HepG2 (cell line): ENCODE data around the gene BMP6. TPM values are rescaled to one million over a fixed set of nuclear protein-coding genes. Genes with fewer than 3 reads are reported as not detected.

Experiments used
- ATAC-seq: fragments of 200-7000 bp; cut with Tn5 transposase; 3 replicates; pipeline ENCODE4 v1.9.1; 2020; ENCODE audit warnings: mild to moderate bottlenecking, moderate library complexity
- BruUV-seq: library from RNA; stranded (reverse); fragments of 400-500 nt; replicated peaks from 2 replicates; lab custom pipeline; 2021; lab: Mats Ljungman, UMichigan
- CTCF ChIA-PET: fragments of 300-600 bp; formaldehyde crosslinking; extraction: SDS; loops from one replicate; lab custom pipeline; 2021; ENCODE audit warnings: low total read pairs, inconsistent platforms, low intra/inter-chr PET ratio; lab: Yijun Ruan, JAX
- POLR2A ChIA-PET: fragments of 350-600 bp; sonication (Branson Sonifier 250); formaldehyde crosslinking; loops from one replicate; lab custom pipeline; 2020; ENCODE audit warnings: antibody characterized with exemption, inconsistent platforms; lab: Yijun Ruan, JAX
- DNase-seq: peaks from one replicate; pipeline ENCODE4 v3.0.0-alpha.2; 2015; ENCODE audit warnings: low spot score
- FAIRE-seq: peaks from 3 replicates; lab custom pipeline; 2011; peaks lifted over from hg19 to GRCh38; lab: Jason Lieb, UNC
- H2AFZ ChIP-seq: one replicate; pipeline ENCODE4 v1.6.1; 2011; ENCODE audit warnings: low read length, inconsistent platforms
- H3K27ac ChIP-seq: fragments of 300-600 bp; 3 replicates; pipeline ENCODE4 v1.8.0; 2011; ENCODE audit warnings: mixed run types, mild to moderate bottlenecking, mixed read lengths, low read length, inconsistent platforms; ENCODE audit not compliant: insufficient read depth; ENCODE audit errors: extremely low read length
- H3K27me3 ChIP-seq, 2 experiments: fragments of 200-600 bp in 1 of 2; 2 replicates in 1 of 2; 3 replicates in 1 of 2; pipeline versions ENCODE4 v1.6.0 to v1.8.0; 2011; ENCODE audit warnings: low read length in 2 of 2, mild to moderate bottlenecking in 2 of 2, moderate library complexity in 2 of 2, inconsistent platforms in 1 of 2; ENCODE audit not compliant: insufficient read depth in 2 of 2, control insufficient read depth in 1 of 2
- H3K36me3 ChIP-seq, 2 experiments: fragments of 200-600 bp in 1 of 2; replicated peaks in 1 of 2; 2 replicates in 1 of 2; 3 replicates in 1 of 2; pipeline versions ENCODE4 v1.5.1 to v1.8.0; 2011; ENCODE audit warnings: low read length in 2 of 2, inconsistent platforms in 1 of 2; ENCODE audit not compliant: insufficient read depth in 2 of 2, control insufficient read depth in 1 of 2
- H3K4me1 ChIP-seq: 2 replicates; pipeline ENCODE4 v1.5.1; 2012; ENCODE audit warnings: low read length, inconsistent platforms; ENCODE audit not compliant: insufficient read depth
- H3K4me2 ChIP-seq: 2 replicates; pipeline ENCODE4 v1.6.0; 2011; ENCODE audit warnings: low read depth, low read length, inconsistent platforms
- H3K4me3 ChIP-seq, 3 experiments: fragments of 200-600 bp in 1 of 3; sonication (generic), shearing (Covaris generic) in 1 of 3; replicated peaks in 1 of 3; 2 replicates each; pipeline ENCODE4 v1.5.1; 2011 to 2016; ENCODE audit warnings: low read length in 3 of 3, inconsistent platforms in 2 of 3, low read depth in 2 of 3, mild to moderate bottlenecking in 2 of 3, control low read depth in 1 of 3, mixed read lengths in 1 of 3; ENCODE audit not compliant: insufficient read depth in 1 of 3
- H3K79me2 ChIP-seq: one replicate; pipeline ENCODE4 v1.6.1; 2011; ENCODE audit warnings: low read length, inconsistent platforms; ENCODE audit not compliant: insufficient read depth
- H3K9ac ChIP-seq: 2 replicates; pipeline ENCODE4 v1.6.0; 2011; ENCODE audit warnings: mild to moderate bottlenecking, low read depth, low read length, inconsistent platforms; ENCODE audit not compliant: insufficient read depth
- H3K9me3 ChIP-seq: 2 replicates; pipeline ENCODE4 v1.5.1; 2012; ENCODE audit warnings: mild to moderate bottlenecking, low read length
- H4K20me1 ChIP-seq: 2 replicates; pipeline ENCODE4 v1.6.0; 2011; ENCODE audit warnings: inconsistent platforms, mild to moderate bottlenecking, low read length, moderate library complexity; ENCODE audit not compliant: insufficient read depth
- CENPX ChIP-seq: sonication (generic); formaldehyde crosslinking; IDR thresholded peaks from 2 replicates; pipeline ENCODE4 v1.9.0; 2021; ENCODE audit warnings: mild to moderate bottlenecking, missing genetic modification reagents, moderate library complexity
- CERS6 ChIP-seq: sonication (generic); formaldehyde crosslinking; IDR thresholded peaks from 2 replicates; pipeline ENCODE4 v1.5.0; 2020; ENCODE audit warnings: missing genetic modification reagents
- FOXM1 ChIP-seq: sonication (generic); formaldehyde crosslinking; IDR thresholded peaks from 2 replicates; pipeline ENCODE4 v1.5.0; 2020; ENCODE audit warnings: missing genetic modification reagents
- HBP1 ChIP-seq: IDR thresholded peaks from 2 replicates; pipeline ENCODE4 v1.6.1; 2016; ENCODE audit warnings: low read depth, control low read depth
- HNF1A ChIP-seq, 2 experiments: sonication (generic) in 1 of 2; formaldehyde crosslinking in 1 of 2; IDR thresholded peaks; 2 replicates each; pipeline versions ENCODE4 v1.4.0 to v1.6.1; 2016 to 2020; ENCODE audit warnings: borderline replicate concordance in 1 of 2, low read depth in 1 of 2, mild to moderate bottlenecking in 1 of 2, missing genetic modification reagents in 1 of 2
- TCF7 ChIP-seq: sonication (generic); IDR thresholded peaks from 2 replicates; pipeline ENCODE4 v1.6.1; 2016; ENCODE audit warnings: antibody characterized with exemption, low read depth
- THYN1 ChIP-seq: sonication (generic); formaldehyde crosslinking; IDR thresholded peaks from 2 replicates; pipeline ENCODE4 v1.8.1; 2023; ENCODE audit warnings: low read depth, mild to moderate bottlenecking, moderate library complexity, missing genetic modification reagents, borderline replicate concordance
- ZNF772 ChIP-seq: sonication (generic); formaldehyde crosslinking; IDR thresholded peaks from 2 replicates; pipeline ENCODE4 v1.5.0; 2020; ENCODE audit warnings: mild to moderate bottlenecking, missing genetic modification reagents
- ZSCAN21 ChIP-seq: sonication (generic); formaldehyde crosslinking; IDR thresholded peaks from 2 replicates; pipeline ENCODE4 v1.8.0; 2022; ENCODE audit warnings: mild to moderate bottlenecking, missing genetic modification reagents, moderate library complexity, borderline replicate concordance
- WGBS: methylation state at CpG from one replicate; pipeline ENCODE4 v1.1.6; 2017; ENCODE audit warnings: low lambda C conversion rate; 5-methylcytosine and 5-hydroxymethylcytosine counted together
- in situ Hi-C: cut with HindIII; loops from 2 replicates; pipeline ENCODE4 v1.10.0; 2017; ENCODE audit warnings: low pct_unique_long_range_greater_than_20kb; ENCODE audit not compliant: extremely low pct_ligation_motif_present
- intact Hi-C: fragments of 100-400 bp; cut with micrococcal nuclease; formaldehyde crosslinking; loops from one replicate; pipeline ENCODE4 v1.10.0; 2022; ENCODE audit not compliant: unreplicated experiment
- polyA plus RNA-seq, 8 experiments: library from polyadenylated mRNA; depleted of rRNA in 3 of 8; stranded (reverse) in 7 of 8; unstranded in 1 of 8; fragments of >200 nt; fragmentation: Illumina TruSeq in 4 of 8; extraction: Trizol in 4 of 8; gene quantifications; 2 replicates each; pipeline versions ENCODE4 v1.2.1 to v1.2.3, GENCODE V29; 2011 to 2016; ENCODE audit warnings: low read depth in 4 of 8, missing spikeins in 1 of 8, mixed read lengths in 1 of 8; ENCODE audit not compliant: insufficient read depth in 1 of 8
- total RNA-seq, 5 experiments: library from RNA; depleted of rRNA; stranded (reverse); fragments of >200 nt; fragmentation: Illumina TruSeq; extraction: Trizol; gene quantifications; 2 replicates each; pipeline ENCODE4 v1.2.3, GENCODE V29; 2016; ENCODE audit warnings: low read depth in 1 of 5

Gene BMP6
- total and polyA plus RNA-seq, 2 of the 13 experiments (the other 11 are each of a cell fraction or from before 2014, with no cell fraction given), result 0.09 to 0.18 TPM

GRCh38 chr6:7836371-7837026 lies 110.6 kb downstream of the BMP6 start:
- FAIRE-seq (peak; percentile 18), ATAC-seq (no peak), DNase-seq (peak; percentile 23)
- Histone ChIP-seq H3K79me2 (no peaks in the 10 kb centered on the region), H3K27me3 (peaks cover 0 to 24% of the 10 kb centered on the region in 2 experiments; a peak in 2 of 5 replicates), H2AFZ (no peak overlapping the region), H3K9ac (no peak overlapping the region), H3K4me3 (no peak overlapping the region), H3K27ac (no peak overlapping the region), H3K9me3 (no peaks in the 10 kb centered on the region), H3K36me3 (no peaks in the 10 kb centered on the region), H3K4me2 (no peak overlapping the region), H3K4me1 (0 out of 2 replicates have a peak, but pooled peaks cover 5% of the 10 kb centered on the region), H4K20me1 (no peaks in the 10 kb centered on the region)
- 47% methylated on average over 4 of the region's 4 CpGs for WGBS
- ChIA-PET CTCF (no interaction called here), POLR2A (no interaction called here)
- intact Hi-C loops, result no loop called here
- no TSS peak for BruUV-seq
- in situ Hi-C loops, result no loop called here
- TF ChIP-seq TCF7 (peak; percentile 11; the same call in 1 of the 2 replicates), FOXM1 (CRISPR knock-in tag) (no peak)

GRCh38 chr6:7841781-7842468 lies 116.0 kb downstream of the BMP6 start:
- intact Hi-C loops, result no loop called here
- POLR2A ChIA-PET, result no interaction called here
- DNase-seq, result no peak
- CTCF ChIA-PET, result no interaction called here
- Histone ChIP-seq H3K4me3 (no peak overlapping the region), H3K9ac (no peak overlapping the region), H2AFZ (no peak overlapping the region), H4K20me1 (no peaks in the 10 kb centered on the region), H3K27ac (no peak overlapping the region), H3K4me1 (no peaks in the 10 kb centered on the region), H3K79me2 (no peaks in the 10 kb centered on the region), H3K27me3 (peaks cover 0 to 32% of the 10 kb centered on the region in 2 experiments; a peak in 4 of 5 replicates), H3K4me2 (no peak overlapping the region), H3K9me3 (no peaks in the 10 kb centered on the region), H3K36me3 (no peaks in the 10 kb centered on the region)
- FAIRE-seq, result no peak
- ATAC-seq, result no peak
- under 1% methylated on average over 3 of the region's 3 CpGs for WGBS
- BruUV-seq, result no TSS peak
- in situ Hi-C loops, result no loop called here
- no peak for TF ChIP-seq HBP1 (CRISPR knock-in tag)
- no peak for TF ChIP-seq HNF1A (IDR thresholded peaks at IDR 0.05; ENCODE audit: low read depth)
- no peak for TF ChIP-seq HNF1A (CRISPR knock-in tag; IDR thresholded peaks at IDR 0.05; ENCODE audit: borderline replicate concordance)
- TF ChIP-seq THYN1 (CRISPR knock-in tag), result no peak
- TF ChIP-seq ZSCAN21 (CRISPR knock-in tag), result no peak
- no peak for TF ChIP-seq ZNF772 (CRISPR knock-in tag)
- TF ChIP-seq CERS6 (CRISPR knock-in tag), result no peak
- TF ChIP-seq CENPX (CRISPR knock-in tag), result no peak
